Endothelial cell of umbilical vein (primary cell): ENCODE data around the gene PDE4B. TPM values are rescaled to one million over a fixed set of nuclear protein-coding genes. Genes with fewer than 3 reads are reported as not detected.

Experiments
- BruUV-seq: library from RNA; stranded (reverse); fragments of 400-500 nt; replicated peaks from 2 replicates; lab custom pipeline; 2021; lab: Mats Ljungman, UMichigan
- CTCF ChIA-PET: fragments of 300-600, 350-600 bp; sonication (Branson Sonifier 250); formaldehyde crosslinking; loops from one replicate; lab custom pipeline; 2021; ENCODE audit warnings: antibody characterized with exemption, inconsistent platforms; lab: Charles Lee
- POLR2A ChIA-PET: fragments of 300-600, 350-600 bp; sonication (Branson Sonifier 250); formaldehyde crosslinking; loops from one replicate; lab custom pipeline; 2021; ENCODE audit warnings: antibody characterized with exemption, inconsistent platforms; lab: Charles Lee
- DNase-seq: peaks from one replicate; pipeline ENCODE4 v3.0.0-alpha.2; 2011; ENCODE audit warnings: low read depth, low spot score
- FAIRE-seq: peaks from 2 replicates; lab custom pipeline; 2011; peaks lifted over from hg19 to GRCh38; lab: Jason Lieb, UNC
- H2AFZ ChIP-seq: 2 replicates; pipeline ENCODE4 v1.6.0; 2012; ENCODE audit warnings: low read depth, low read length, control low read depth, inconsistent platforms
- H3K27ac ChIP-seq: 2 replicates; pipeline ENCODE4 v1.5.1; 2011; ENCODE audit warnings: low read depth, mild to moderate bottlenecking, control low read depth, low read length, moderate library complexity; ENCODE audit not compliant: insufficient read depth
- H3K27me3 ChIP-seq, 2 experiments: 2 replicates each; pipeline versions ENCODE4 v1.6.0 to v1.6.1; 2011; ENCODE audit warnings: low read length in 2 of 2, mixed read lengths in 1 of 2; ENCODE audit not compliant: control insufficient read depth in 2 of 2, insufficient read depth in 2 of 2
- H3K36me3 ChIP-seq, 2 experiments: 2 replicates in 1 of 2; 3 replicates in 1 of 2; pipeline ENCODE4 v1.5.1; 2011; ENCODE audit warnings: low read length in 2 of 2, mild to moderate bottlenecking in 1 of 2, moderate library complexity in 1 of 2; ENCODE audit not compliant: control insufficient read depth in 2 of 2, insufficient read depth in 2 of 2; ENCODE audit errors: extremely low read depth in 1 of 2
- H3K4me1 ChIP-seq: 3 replicates; pipeline ENCODE4 v1.5.1; 2011; ENCODE audit warnings: mild to moderate bottlenecking, low read length; ENCODE audit not compliant: control insufficient read depth, insufficient read depth; ENCODE audit errors: extremely low read depth
- H3K4me2 ChIP-seq: 2 replicates; pipeline ENCODE4 v1.6.1; 2011; ENCODE audit warnings: low read length, control low read depth, mixed read lengths; ENCODE audit not compliant: insufficient read depth
- H3K4me3 ChIP-seq, 3 experiments: fragments of 200-600 bp in 1 of 3; sonication (generic), shearing (Covaris generic) in 1 of 3; replicated peaks in 1 of 3; 2 replicates each; pipeline ENCODE4 v1.5.1; 2011 to 2016; ENCODE audit warnings: control low read depth in 3 of 3, low read length in 3 of 3, mild to moderate bottlenecking in 2 of 3, inconsistent platforms in 1 of 3, low read depth in 1 of 3, moderate library complexity in 1 of 3; ENCODE audit not compliant: insufficient read depth in 1 of 3
- H3K79me2 ChIP-seq: 2 replicates; pipeline ENCODE4 v1.6.0; 2012; ENCODE audit warnings: low read length, inconsistent platforms; ENCODE audit not compliant: control insufficient read depth, insufficient read depth
- H3K9ac ChIP-seq: replicated peaks from 2 replicates; pipeline ENCODE3; 2011; ENCODE audit warnings: low read length, control low read depth; ENCODE audit not compliant: insufficient read depth; ENCODE audit errors: extremely low read depth
- H3K9me1 ChIP-seq: replicated peaks from 3 replicates; pipeline ENCODE4 v1.6.0; 2011; ENCODE audit warnings: mild to moderate bottlenecking, low read length; ENCODE audit not compliant: control insufficient read depth, insufficient read depth; ENCODE audit errors: extremely low read depth
- H3K9me3 ChIP-seq: replicated peaks from 2 replicates; pipeline ENCODE4 v1.5.1; 2012; ENCODE audit warnings: low read length, inconsistent platforms; ENCODE audit not compliant: control insufficient read depth, insufficient read depth
- H4K20me1 ChIP-seq: replicated peaks from 2 replicates; pipeline ENCODE3; 2011; ENCODE audit warnings: mild to moderate bottlenecking, low read length; ENCODE audit not compliant: control insufficient read depth, insufficient read depth; ENCODE audit errors: extremely low read depth
- EZH2 ChIP-seq: IDR thresholded peaks from 2 replicates; pipeline ENCODE4 v1.6.1; 2012; ENCODE audit warnings: borderline replicate concordance, low read depth, mild to moderate bottlenecking, moderate library complexity, low read length, inconsistent platforms; ENCODE audit not compliant: severe bottlenecking
- FOS ChIP-seq: IDR thresholded peaks from 2 replicates; pipeline ENCODE4 v1.6.1; 2011; ENCODE audit warnings: mild to moderate bottlenecking, low read length, moderate library complexity, borderline replicate concordance; ENCODE audit not compliant: insufficient read depth
- GATA2 ChIP-seq: IDR thresholded peaks from 2 replicates; pipeline ENCODE4 v1.7.0; 2011; ENCODE audit warnings: low read depth, mild to moderate bottlenecking, moderate library complexity, mixed read lengths, low read length; ENCODE audit not compliant: insufficient read length, insufficient read depth
- JUN ChIP-seq: IDR thresholded peaks from 2 replicates; pipeline ENCODE4 v1.6.1; 2011; ENCODE audit warnings: borderline replicate concordance, low read depth; ENCODE audit not compliant: insufficient read length, insufficient read depth
- MAX ChIP-seq: IDR thresholded peaks from 2 replicates; pipeline ENCODE4 v1.6.1; 2011; ENCODE audit not compliant: insufficient read depth, insufficient read length
- MYC ChIP-seq: IDR thresholded peaks from one replicate; pipeline ENCODE4 v1.6.1; 2011; ENCODE audit warnings: mild to moderate bottlenecking, low read depth, low read length
- POLR2A ChIP-seq: IDR thresholded peaks from 2 replicates; pipeline ENCODE4 v1.6.1; 2012; ENCODE audit warnings: low read depth, mild to moderate bottlenecking, control low read depth, low read length
- POLR2AphosphoS5 ChIP-seq: IDR thresholded peaks from 2 replicates; pipeline ENCODE4 v1.6.1; 2012; ENCODE audit warnings: low read depth, mild to moderate bottlenecking, control low read depth, low read length, moderate library complexity; ENCODE audit not compliant: insufficient read depth
- dilution Hi-C: fragments of 300-500 bp; cut with MboI; formaldehyde crosslinking; loops from one replicate; pipeline ENCODE4 v1.15.0; 2019; ENCODE audit warnings: low sequenced_read_pairs; ENCODE audit not compliant: extremely low pct_ligation_motif_present
- intact Hi-C: fragments of 100-400 bp; cut with micrococcal nuclease; formaldehyde crosslinking; loops from one replicate; pipeline ENCODE4 v1.10.0; 2022
- polyA plus RNA-seq, 4 experiments: library from polyadenylated mRNA; depleted of rRNA in 3 of 4; stranded (reverse) in 3 of 4; unstranded in 1 of 4; fragments of >200 nt; gene quantifications; 2 replicates each; pipeline versions ENCODE4 v1.2.1 to v1.2.3, GENCODE V29; 2011 to 2012; ENCODE audit warnings: missing spikeins in 1 of 4
- total RNA-seq: library from RNA; stranded (reverse); gene quantifications from 2 replicates; pipeline ENCODE4 v1.2.3, GENCODE V29; 2021
- TF ChIP-seq, protein P1 (sequence below), 2 donors: IDR thresholded peaks; 1 replicate in 1 of 2; 2 replicates in 1 of 2; pipeline ENCODE4 v1.5.1; 2011; ENCODE audit warnings: low read length in 2 of 2, mild to moderate bottlenecking in 2 of 2, moderate library complexity in 2 of 2, control low read depth in 1 of 2, inconsistent platforms in 1 of 2, low read depth in 1 of 2; ENCODE audit not compliant: insufficient read depth in 1 of 2; ENCODE audit errors: extremely low read depth in 1 of 2

The PDE4B gene
- total and polyA plus RNA-seq, 2 donors (not counting 3 experiments of a cell fraction or from before 2014, with no cell fraction given) = 63.5 to 69.8 TPM

GRCh38 chr1:65942476-65942875, 149.8 kb downstream of the PDE4B start:
- no peaks in the 10 kb centered on the region for H3K9me3 ChIP-seq
- H3K36me3 ChIP-seq = no peaks in the 10 kb centered on the region
- H3K27ac ChIP-seq = no peak overlapping the region
- no peaks in the 10 kb centered on the region for H4K20me1 ChIP-seq
- no peaks in the 10 kb centered on the region for H3K9me1 ChIP-seq
- FAIRE-seq (no peak), DNase-seq (no peak)
- no peak overlapping the region for H3K9ac ChIP-seq
- H3K4me1 ChIP-seq = no peaks in the 10 kb centered on the region
- no peak for TF ChIP-seq POLR2AphosphoS5
- TF ChIP-seq, protein P1, sequence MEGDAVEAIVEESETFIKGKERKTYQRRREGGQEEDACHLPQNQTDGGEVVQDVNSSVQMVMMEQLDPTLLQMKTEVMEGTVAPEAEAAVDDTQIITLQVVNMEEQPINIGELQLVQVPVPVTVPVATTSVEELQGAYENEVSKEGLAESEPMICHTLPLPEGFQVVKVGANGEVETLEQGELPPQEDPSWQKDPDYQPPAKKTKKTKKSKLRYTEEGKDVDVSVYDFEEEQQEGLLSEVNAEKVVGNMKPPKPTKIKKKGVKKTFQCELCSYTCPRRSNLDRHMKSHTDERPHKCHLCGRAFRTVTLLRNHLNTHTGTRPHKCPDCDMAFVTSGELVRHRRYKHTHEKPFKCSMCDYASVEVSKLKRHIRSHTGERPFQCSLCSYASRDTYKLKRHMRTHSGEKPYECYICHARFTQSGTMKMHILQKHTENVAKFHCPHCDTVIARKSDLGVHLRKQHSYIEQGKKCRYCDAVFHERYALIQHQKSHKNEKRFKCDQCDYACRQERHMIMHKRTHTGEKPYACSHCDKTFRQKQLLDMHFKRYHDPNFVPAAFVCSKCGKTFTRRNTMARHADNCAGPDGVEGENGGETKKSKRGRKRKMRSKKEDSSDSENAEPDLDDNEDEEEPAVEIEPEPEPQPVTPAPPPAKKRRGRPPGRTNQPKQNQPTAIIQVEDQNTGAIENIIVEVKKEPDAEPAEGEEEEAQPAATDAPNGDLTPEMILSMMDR (IDR thresholded peaks at IDR 0.05; ENCODE audit: extremely low read depth in 1 of 2, insufficient read depth in 1 of 2, low read depth in 1 of 2, low read length in 2 of 2) = no peak
- no peak for TF ChIP-seq MAX
- TF ChIP-seq GATA2 = no peak
- TF ChIP-seq MYC = no peak
- TF ChIP-seq EZH2 = no peak
- no peak for TF ChIP-seq FOS
- no peak for TF ChIP-seq JUN
- TF ChIP-seq POLR2A = no peak
- H3K27me3 ChIP-seq = peaks cover 0 to 2% of the 10 kb centered on the region in 2 experiments
- H3K4me2 ChIP-seq = no peak overlapping the region
- dilution Hi-C loops (no loop called here), intact Hi-C loops (no loop called here)
- CTCF ChIA-PET = interaction anchor here (1.3 kb wide), 1 partner anchor 10 kb away, joined by 4 read pairs; no protein-coding TSS in a partner anchor
- POLR2A ChIA-PET = no interaction called here
- BruUV-seq = no TSS peak
- H3K4me3 ChIP-seq = no peak overlapping the region
- H2AFZ ChIP-seq = no peak overlapping the region
- H3K79me2 ChIP-seq = no peaks in the 10 kb centered on the region
